GM12878 (cell line): ENCODE data around the gene GPBP1. TPM values are rescaled to one million over a fixed set of nuclear protein-coding genes. Genes with fewer than 3 reads are reported as not detected.

ENCODE experiments used
- ATAC-seq: fragments of 200-7000 bp; cut with Tn5 transposase; 3 replicates; pipeline ENCODE4 v1.9.1; 2020; ENCODE audit warnings: mild to moderate bottlenecking, moderate library complexity
- BruUV-seq: library from RNA; stranded (reverse); fragments of 400-500 nt; replicated peaks from 2 replicates; lab custom pipeline; 2021; lab: Mats Ljungman, UMichigan
- CTCF ChIA-PET: fragments of 300-600 bp; sonication (Branson Sonifier 250); formaldehyde crosslinking; extraction: SDS; loops from one replicate; lab custom pipeline; 2021; ENCODE audit warnings: inconsistent platforms; lab: Yijun Ruan, JAX
- POLR2A ChIA-PET: fragments of 350-600 bp; formaldehyde crosslinking; extraction: SDS; loops from one replicate; lab custom pipeline; 2021; ENCODE audit warnings: inconsistent platforms; lab: Charles Lee
- RAD21 ChIA-PET: fragments of 300-600 bp; sonication (Branson Sonifier 250); formaldehyde crosslinking; loops from one replicate; lab custom pipeline; 2023; ENCODE audit warnings: antibody characterized with exemption; ENCODE audit not compliant: unreplicated experiment; lab: Charles Lee
- SMC1A ChIA-PET: fragments of 300-600 bp; sonication (Branson Sonifier 250); formaldehyde crosslinking; loops from one replicate; lab custom pipeline; 2023; ENCODE audit not compliant: unreplicated experiment, uncharacterized antibody; lab: Charles Lee
- DNase-seq: peaks from one replicate; pipeline ENCODE4 v3.0.0-alpha.2; 2011; ENCODE audit warnings: low read depth, low spot score
- FAIRE-seq: peaks from 3 replicates; lab custom pipeline; 2011; peaks lifted over from hg19 to GRCh38; lab: Jason Lieb, UNC
- H2AFZ ChIP-seq: 2 replicates; pipeline ENCODE4 v1.6.0; 2011; ENCODE audit warnings: low read depth, low read length, control low read depth; ENCODE audit not compliant: control insufficient read depth
- H3K27ac ChIP-seq: 2 replicates; pipeline ENCODE4 v1.5.1; 2011; ENCODE audit warnings: control low read depth; ENCODE audit not compliant: control insufficient read depth, insufficient read depth
- H3K27me3 ChIP-seq, 2 experiments: replicated peaks in 1 of 2; 2 replicates each; pipeline versions ENCODE4 v1.6.0 to v1.6.1; 2011; ENCODE audit warnings: low read length in 1 of 2; ENCODE audit not compliant: control insufficient read depth in 2 of 2, insufficient read depth in 2 of 2
- H3K36me3 ChIP-seq, 2 experiments: 2 replicates each; pipeline ENCODE4 v1.5.1; 2011; ENCODE audit warnings: low read length in 1 of 2; ENCODE audit not compliant: control insufficient read depth in 2 of 2, insufficient read depth in 2 of 2
- H3K4me1 ChIP-seq: 2 replicates; pipeline ENCODE4 v1.6.1; 2011; ENCODE audit warnings: mild to moderate bottlenecking, low read length, moderate library complexity, mixed read lengths; ENCODE audit not compliant: control insufficient read depth, insufficient read depth
- H3K4me2 ChIP-seq: 2 replicates; pipeline ENCODE4 v1.6.0; 2011; ENCODE audit warnings: control low read depth; ENCODE audit not compliant: control insufficient read depth, insufficient read depth
- H3K4me3 ChIP-seq: fragments of 200-600 bp; sonication (generic); 2 replicates; pipeline ENCODE4 v1.5.1; 2016
- H3K79me2 ChIP-seq: 2 replicates; pipeline ENCODE4 v1.6.0; 2011; ENCODE audit warnings: low read length; ENCODE audit not compliant: control insufficient read depth, insufficient read depth
- H3K9ac ChIP-seq: 2 replicates; pipeline ENCODE4 v1.8.0; 2011; ENCODE audit warnings: low read length, control low read depth, mixed read lengths; ENCODE audit not compliant: control insufficient read depth, insufficient read depth
- H3K9me3 ChIP-seq: replicated peaks from 3 replicates; pipeline ENCODE4 v1.5.1; 2011; ENCODE audit warnings: mild to moderate bottlenecking, low read length; ENCODE audit not compliant: control insufficient read depth, insufficient read depth
- H4K20me1 ChIP-seq: 2 replicates; pipeline ENCODE4 v1.6.0; 2011; ENCODE audit not compliant: control insufficient read depth, insufficient read depth
- KAT2A ChIP-seq: conservative IDR thresholded peaks from 2 replicates; pipeline ENCODE4 v1.6.1; 2011; ENCODE audit warnings: low read depth, low read length; ENCODE audit not compliant: control insufficient read depth
- KDM1A ChIP-seq: fragments of 200-600 bp; sonication (generic); IDR thresholded peaks from 2 replicates; pipeline ENCODE4 v1.6.1; 2016; ENCODE audit warnings: borderline replicate concordance
- RELA ChIP-seq: fragments of 450-650 bp; IDR thresholded peaks from 2 replicates; pipeline ENCODE4 v1.8.0; 2014; ENCODE audit warnings: borderline replicate concordance; ENCODE audit not compliant: partially characterized antibody
- SMARCA5 ChIP-seq: fragments of 450-650 bp; IDR thresholded peaks from 2 replicates; pipeline ENCODE4 v1.6.1; 2017; ENCODE audit warnings: mild to moderate bottlenecking
- SMC3 ChIP-seq: IDR thresholded peaks from 2 replicates; pipeline ENCODE4 v1.6.1; 2011; ENCODE audit warnings: low read length, improper control_type of control experiment, borderline replicate concordance
- WGBS: methylation state at CpG from one replicate; pipeline ENCODE4 v1.1.6; 2016; ENCODE audit warnings: low lambda C conversion rate; ENCODE audit not compliant: insufficient replicate concordance, insufficient coverage; ENCODE audit errors: missing lambda C conversion rate; 5-methylcytosine and 5-hydroxymethylcytosine counted together
- in situ Hi-C: fragments of 300-500 bp; cut with MboI; formaldehyde crosslinking; loops from 9 replicates; pipeline ENCODE4 v1.14.3; 2018; ENCODE audit warnings: mixed read lengths
- intact Hi-C: fragments of 100-400 bp; cut with micrococcal nuclease; formaldehyde crosslinking; loops from one replicate; pipeline ENCODE4 v1.14.2; 2022; ENCODE audit not compliant: unreplicated experiment
- polyA plus RNA-seq, 11 experiments: library from polyadenylated mRNA; depleted of rRNA in 4 of 11; unstranded in 6 of 11; stranded (reverse) in 5 of 11; fragments of >200 nt; fragmentation: Nextera tagmentation in 4 of 11; fragmentation: Illumina TruSeq in 1 of 11; extraction: Ambion mirVana in 4 of 11; extraction: Trizol in 1 of 11; gene quantifications; 1 replicate in 1 of 11; 2 replicates in 10 of 11; pipeline versions ENCODE4 v1.2.1 to v1.2.3, GENCODE V29; 2011 to 2016; ENCODE audit warnings: inconsistent platforms in 2 of 11, missing spikeins in 2 of 11, low read depth in 1 of 11
- total RNA-seq, 4 experiments: library from RNA; depleted of rRNA in 3 of 4; stranded (reverse); fragments of >200 nt in 3 of 4; fragmentation: Illumina TruSeq in 1 of 4; extraction: Trizol in 1 of 4; gene quantifications; 2 replicates each; pipeline versions ENCODE4 v1.2.1 to v1.2.3, GENCODE V29; 2013 to 2021
- TF ChIP-seq, protein P1 (sequence below), 3 experiments: IDR thresholded peaks in 2 of 3; conservative IDR thresholded peaks in 1 of 3; 2 replicates each; pipeline ENCODE4 v1.5.1; 2011; ENCODE audit warnings: low read depth in 3 of 3, low read length in 3 of 3, mild to moderate bottlenecking in 3 of 3, control low read depth in 2 of 3, moderate library complexity in 2 of 3, inconsistent platforms in 1 of 3, mixed read lengths in 1 of 3; ENCODE audit not compliant: control insufficient read depth in 2 of 3, insufficient read depth in 1 of 3; ENCODE audit errors: extremely low read depth in 1 of 3
- TF ChIP-seq, protein P2 (sequence below): fragments of 450-650 bp; IDR thresholded peaks from 2 replicates; pipeline ENCODE4 v1.6.1; 2017; ENCODE audit warnings: mild to moderate bottlenecking, moderate library complexity
- TF ChIP-seq, protein P3 (sequence below): fragments of 450-650 bp; IDR thresholded peaks from 2 replicates; pipeline ENCODE4 v1.6.1; 2017; ENCODE audit warnings: mild to moderate bottlenecking, moderate library complexity

GPBP1 gene
- total and polyA plus RNA-seq, 10 of the 15 experiments (the other 5 are each of a cell fraction or from before 2014, with no cell fraction given) = 27.0 to 96.2 (median 55.4) TPM

DNA sequence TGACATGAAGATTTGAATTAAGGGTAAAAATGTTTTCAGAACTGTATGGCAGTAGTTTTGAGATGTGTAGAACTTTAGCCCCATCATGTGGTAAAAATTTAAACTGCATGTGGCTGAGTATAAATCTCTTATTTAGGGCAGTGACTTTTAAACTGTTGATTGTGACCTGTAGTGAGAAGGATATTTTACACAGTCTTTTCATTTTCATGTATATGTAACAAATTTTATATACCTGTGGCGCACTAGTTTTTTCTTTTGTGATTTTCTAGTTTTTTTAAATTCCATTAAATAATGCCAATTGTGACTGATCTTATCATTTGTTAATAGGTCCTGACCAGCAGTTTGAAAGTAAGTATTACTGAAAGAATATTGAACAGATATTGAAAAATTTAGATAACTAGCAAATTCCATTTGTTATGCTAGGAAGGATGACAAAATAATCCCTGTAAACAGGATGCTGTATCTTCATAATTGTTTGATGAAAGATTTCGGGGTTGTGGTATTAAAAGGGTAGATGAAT is 47.2 kb downstream of the GPBP1 start:
- BruUV-seq = TSS peak; percentile 1
- Histone ChIP-seq H3K9me3 (no peaks in the 10 kb centered on the region), H3K27me3 (no peaks in the 10 kb centered on the region), H4K20me1 (no peaks in the 10 kb centered on the region), H3K4me1 (no peaks in the 10 kb centered on the region), H3K27ac (no peak overlapping the region), H3K36me3 (peaks cover 4 to 20% of the 10 kb centered on the region in 2 experiments), H2AFZ (no peak overlapping the region), H3K4me3 (no peak overlapping the region), H3K9ac (no peak overlapping the region), H3K79me2 (peaks cover 62% of the 10 kb centered on the region), H3K4me2 (no peak overlapping the region)
- peak; percentile 77 for FAIRE-seq
- CTCF ChIA-PET = interaction anchor here (0.9 to 1.5 kb wide), 3 partner anchors 282 to 387 kb away, joined by 3 to 10 read pairs (median 3); no protein-coding TSS in a partner anchor
- RAD21 ChIA-PET = interaction anchor here (2.0 kb wide), 1 partner anchor 83 kb away, joined by 25 read pairs; no protein-coding TSS in a partner anchor
- SMC1A ChIA-PET = interaction anchor here (1.4 kb wide), 1 partner anchor 950 kb away, joined by 5 read pairs; no protein-coding TSS in a partner anchor
- peak; percentile 42 for DNase-seq
- intact Hi-C loops (loop anchor here (1.0 to 5.0 kb wide), 5 partner anchors 45 to 949 kb away; partner anchors contain the start of gene SETD9), in situ Hi-C loops (loop anchor here (5.0 to 10.0 kb wide), 3 partner anchors 84 to 946 kb away; no protein-coding TSS in a partner anchor)
- 87% methylated on average over 2 of the region's 2 CpGs for WGBS
- POLR2A ChIA-PET = no interaction called here
- peak; percentile 82 for ATAC-seq
- TF ChIP-seq RELA = no peak
- no peak for TF ChIP-seq KDM1A
- peak; percentile 28; the same call in 1 of the 2 replicates for TF ChIP-seq SMARCA5
- TF ChIP-seq, protein P1, sequence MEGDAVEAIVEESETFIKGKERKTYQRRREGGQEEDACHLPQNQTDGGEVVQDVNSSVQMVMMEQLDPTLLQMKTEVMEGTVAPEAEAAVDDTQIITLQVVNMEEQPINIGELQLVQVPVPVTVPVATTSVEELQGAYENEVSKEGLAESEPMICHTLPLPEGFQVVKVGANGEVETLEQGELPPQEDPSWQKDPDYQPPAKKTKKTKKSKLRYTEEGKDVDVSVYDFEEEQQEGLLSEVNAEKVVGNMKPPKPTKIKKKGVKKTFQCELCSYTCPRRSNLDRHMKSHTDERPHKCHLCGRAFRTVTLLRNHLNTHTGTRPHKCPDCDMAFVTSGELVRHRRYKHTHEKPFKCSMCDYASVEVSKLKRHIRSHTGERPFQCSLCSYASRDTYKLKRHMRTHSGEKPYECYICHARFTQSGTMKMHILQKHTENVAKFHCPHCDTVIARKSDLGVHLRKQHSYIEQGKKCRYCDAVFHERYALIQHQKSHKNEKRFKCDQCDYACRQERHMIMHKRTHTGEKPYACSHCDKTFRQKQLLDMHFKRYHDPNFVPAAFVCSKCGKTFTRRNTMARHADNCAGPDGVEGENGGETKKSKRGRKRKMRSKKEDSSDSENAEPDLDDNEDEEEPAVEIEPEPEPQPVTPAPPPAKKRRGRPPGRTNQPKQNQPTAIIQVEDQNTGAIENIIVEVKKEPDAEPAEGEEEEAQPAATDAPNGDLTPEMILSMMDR (IDR thresholded peaks at IDR 0.05 in 2 of 3, conservative IDR thresholded peaks at IDR 0.05 in 1 of 3; ENCODE audit: control insufficient read depth in 2 of 3, extremely low read depth in 1 of 3, insufficient read depth in 1 of 3, low read depth in 3 of 3, low read length in 3 of 3) = peak; percentile 66 to 75 (median 67)
- TF ChIP-seq, protein P2, sequence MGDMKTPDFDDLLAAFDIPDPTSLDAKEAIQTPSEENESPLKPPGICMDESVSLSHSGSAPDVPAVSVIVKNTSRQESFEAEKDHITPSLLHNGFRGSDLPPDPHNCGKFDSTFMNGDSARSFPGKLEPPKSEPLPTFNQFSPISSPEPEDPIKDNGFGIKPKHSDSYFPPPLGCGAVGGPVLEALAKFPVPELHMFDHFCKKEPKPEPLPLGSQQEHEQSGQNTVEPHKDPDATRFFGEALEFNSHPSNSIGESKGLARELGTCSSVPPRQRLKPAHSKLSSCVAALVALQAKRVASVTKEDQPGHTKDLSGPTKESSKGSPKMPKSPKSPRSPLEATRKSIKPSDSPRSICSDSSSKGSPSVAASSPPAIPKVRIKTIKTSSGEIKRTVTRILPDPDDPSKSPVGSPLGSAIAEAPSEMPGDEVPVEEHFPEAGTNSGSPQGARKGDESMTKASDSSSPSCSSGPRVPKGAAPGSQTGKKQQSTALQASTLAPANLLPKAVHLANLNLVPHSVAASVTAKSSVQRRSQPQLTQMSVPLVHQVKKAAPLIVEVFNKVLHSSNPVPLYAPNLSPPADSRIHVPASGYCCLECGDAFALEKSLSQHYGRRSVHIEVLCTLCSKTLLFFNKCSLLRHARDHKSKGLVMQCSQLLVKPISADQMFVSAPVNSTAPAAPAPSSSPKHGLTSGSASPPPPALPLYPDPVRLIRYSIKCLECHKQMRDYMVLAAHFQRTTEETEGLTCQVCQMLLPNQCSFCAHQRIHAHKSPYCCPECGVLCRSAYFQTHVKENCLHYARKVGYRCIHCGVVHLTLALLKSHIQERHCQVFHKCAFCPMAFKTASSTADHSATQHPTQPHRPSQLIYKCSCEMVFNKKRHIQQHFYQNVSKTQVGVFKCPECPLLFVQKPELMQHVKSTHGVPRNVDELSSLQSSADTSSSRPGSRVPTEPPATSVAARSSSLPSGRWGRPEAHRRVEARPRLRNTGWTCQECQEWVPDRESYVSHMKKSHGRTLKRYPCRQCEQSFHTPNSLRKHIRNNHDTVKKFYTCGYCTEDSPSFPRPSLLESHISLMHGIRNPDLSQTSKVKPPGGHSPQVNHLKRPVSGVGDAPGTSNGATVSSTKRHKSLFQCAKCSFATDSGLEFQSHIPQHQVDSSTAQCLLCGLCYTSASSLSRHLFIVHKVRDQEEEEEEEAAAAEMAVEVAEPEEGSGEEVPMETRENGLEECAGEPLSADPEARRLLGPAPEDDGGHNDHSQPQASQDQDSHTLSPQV = 0 out of 2 replicates have a peak, but pooled peaks have one; percentile 44
- TF ChIP-seq SMC3 = peak; percentile 85
- TF ChIP-seq, protein P3, sequence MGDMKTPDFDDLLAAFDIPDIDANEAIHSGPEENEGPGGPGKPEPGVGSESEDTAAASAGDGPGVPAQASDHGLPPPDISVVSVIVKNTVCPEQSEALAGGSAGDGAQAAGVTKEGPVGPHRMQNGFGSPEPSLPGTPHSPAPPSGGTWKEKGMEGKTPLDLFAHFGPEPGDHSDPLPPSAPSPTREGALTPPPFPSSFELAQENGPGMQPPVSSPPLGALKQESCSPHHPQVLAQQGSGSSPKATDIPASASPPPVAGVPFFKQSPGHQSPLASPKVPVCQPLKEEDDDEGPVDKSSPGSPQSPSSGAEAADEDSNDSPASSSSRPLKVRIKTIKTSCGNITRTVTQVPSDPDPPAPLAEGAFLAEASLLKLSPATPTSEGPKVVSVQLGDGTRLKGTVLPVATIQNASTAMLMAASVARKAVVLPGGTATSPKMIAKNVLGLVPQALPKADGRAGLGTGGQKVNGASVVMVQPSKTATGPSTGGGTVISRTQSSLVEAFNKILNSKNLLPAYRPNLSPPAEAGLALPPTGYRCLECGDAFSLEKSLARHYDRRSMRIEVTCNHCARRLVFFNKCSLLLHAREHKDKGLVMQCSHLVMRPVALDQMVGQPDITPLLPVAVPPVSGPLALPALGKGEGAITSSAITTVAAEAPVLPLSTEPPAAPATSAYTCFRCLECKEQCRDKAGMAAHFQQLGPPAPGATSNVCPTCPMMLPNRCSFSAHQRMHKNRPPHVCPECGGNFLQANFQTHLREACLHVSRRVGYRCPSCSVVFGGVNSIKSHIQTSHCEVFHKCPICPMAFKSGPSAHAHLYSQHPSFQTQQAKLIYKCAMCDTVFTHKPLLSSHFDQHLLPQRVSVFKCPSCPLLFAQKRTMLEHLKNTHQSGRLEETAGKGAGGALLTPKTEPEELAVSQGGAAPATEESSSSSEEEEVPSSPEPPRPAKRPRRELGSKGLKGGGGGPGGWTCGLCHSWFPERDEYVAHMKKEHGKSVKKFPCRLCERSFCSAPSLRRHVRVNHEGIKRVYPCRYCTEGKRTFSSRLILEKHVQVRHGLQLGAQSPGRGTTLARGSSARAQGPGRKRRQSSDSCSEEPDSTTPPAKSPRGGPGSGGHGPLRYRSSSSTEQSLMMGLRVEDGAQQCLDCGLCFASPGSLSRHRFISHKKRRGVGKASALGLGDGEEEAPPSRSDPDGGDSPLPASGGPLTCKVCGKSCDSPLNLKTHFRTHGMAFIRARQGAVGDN = 0 out of 2 replicates have a peak, but pooled peaks have one; percentile 32
- no peak for TF ChIP-seq KAT2A
